GM12875 (cell line): ENCODE data around the gene TCERG1L.

ENCODE experiments used
- H3K4me3 ChIP-seq: one replicate; pipeline ENCODE4 v1.5.1; 2011; ENCODE audit warnings: low read depth, low read length, control low read depth
- CTCF ChIP-seq: IDR thresholded peaks from 2 replicates; pipeline ENCODE4 v1.5.1; 2011; ENCODE audit warnings: low read depth, mild to moderate bottlenecking, control low read depth, inconsistent platforms, low read length, moderate library complexity, borderline replicate concordance; ENCODE audit not compliant: insufficient read depth

Gene TCERG1L

GRCh38 chr10:131221632-131222277 lies 89.8 kb downstream of the TCERG1L start:
- TF ChIP-seq CTCF: no peak
- no peak overlapping the region for H3K4me3 ChIP-seq

- no peak overlapping the region for H3K4me3 ChIP-seq
- TF ChIP-seq CTCF: no peak
Observed at GRCh38 chr10:131220601-131221171, 90.8 kb downstream of the TCERG1L start.

GRCh38 chr10:131219955-131220489 lies 91.5 kb downstream of the TCERG1L start:
- TF ChIP-seq CTCF: no peak
- H3K4me3 ChIP-seq: no peak overlapping the region

- TF ChIP-seq CTCF: no peak
- H3K4me3 ChIP-seq: no peak overlapping the region
Observed at GRCh38 chr10:131219584-131219886, 92.0 kb downstream of the TCERG1L start.

- no peak for TF ChIP-seq CTCF
- H3K4me3 ChIP-seq: no peak overlapping the region
Observed at GRCh38 chr10:131218811-131219583, 92.5 kb downstream of the TCERG1L start.

GRCh38 chr10:131216681-131217230 lies 94.8 kb downstream of the TCERG1L start:
- TF ChIP-seq CTCF: no peak
- no peak overlapping the region for H3K4me3 ChIP-seq
